IMR-90 (cell line): ENCODE data around the gene SEL1L3. TPM values are rescaled to one million over a fixed set of nuclear protein-coding genes. Genes with fewer than 3 reads are reported as not detected.

Source experiments
- ATAC-seq: fragments of 200-7000 bp; cut with Tn5 transposase; 2 replicates; pipeline ENCODE4 v1.9.1; 2020; ENCODE audit warnings: low read depth, mild to moderate bottlenecking, moderate library complexity
- BruUV-seq: library from RNA; stranded (reverse); fragments of 400-500 nt; replicated peaks from 2 replicates; lab custom pipeline; 2021; lab: Mats Ljungman, UMichigan
- CTCF ChIA-PET: fragments of 300-600 bp; formaldehyde crosslinking; extraction: SDS; loops from one replicate; lab custom pipeline; 2021; ENCODE audit warnings: antibody characterized with exemption; lab: Yijun Ruan, JAX
- POLR2A ChIA-PET: fragments of 300-600 bp; sonication (Branson Sonifier 250); formaldehyde crosslinking; loops from one replicate; lab custom pipeline; 2022; ENCODE audit warnings: antibody characterized with exemption; ENCODE audit not compliant: unreplicated experiment; lab: Charles Lee
- DNase-seq: peaks from one replicate; pipeline ENCODE4 v3.0.0; 2013
- H2AFZ ChIP-seq: replicated peaks from 2 replicates; pipeline ENCODE3; 2013; ENCODE audit warnings: low read length, mild to moderate bottlenecking; ENCODE audit not compliant: poor library complexity
- H2AK5ac ChIP-seq: 2 replicates; pipeline ENCODE4 v1.6.1; 2013; ENCODE audit warnings: low read depth, low read length, inconsistent platforms
- H2AK9ac ChIP-seq: replicated peaks from 2 replicates; pipeline ENCODE3; 2013; ENCODE audit warnings: mild to moderate bottlenecking, low read depth, low read length, moderate library complexity; ENCODE audit not compliant: poor library complexity
- H2BK120ac ChIP-seq: 2 replicates; pipeline ENCODE4 v1.6.1; 2013; ENCODE audit warnings: low read depth, low read length, inconsistent platforms
- H2BK15ac ChIP-seq: 3 replicates; pipeline ENCODE4 v1.6.1; 2013; ENCODE audit warnings: low read depth, low read length, inconsistent platforms
- H2BK20ac ChIP-seq: 2 replicates; pipeline ENCODE4 v1.6.1; 2013; ENCODE audit warnings: low read depth, mild to moderate bottlenecking, inconsistent platforms, low read length, moderate library complexity
- H2BK5ac ChIP-seq: 2 replicates; pipeline ENCODE4 v1.6.1; 2013; ENCODE audit warnings: mild to moderate bottlenecking, low read depth, low read length, inconsistent platforms; ENCODE audit not compliant: poor library complexity, severe bottlenecking
- H3K14ac ChIP-seq: replicated peaks from 2 replicates; pipeline ENCODE4 v1.6.1; 2013; ENCODE audit warnings: low read depth, low read length, inconsistent platforms
- H3K18ac ChIP-seq: 2 replicates; pipeline ENCODE4 v1.6.1; 2013; ENCODE audit warnings: low read depth, low read length, control low read depth
- H3K23ac ChIP-seq: 2 replicates; pipeline ENCODE4 v1.6.1; 2013; ENCODE audit warnings: low read depth, low read length, inconsistent platforms
- H3K27ac ChIP-seq: 2 replicates; pipeline ENCODE4 v1.5.1; 2013; ENCODE audit warnings: mild to moderate bottlenecking, control low read depth, low read length; ENCODE audit not compliant: insufficient read depth
- H3K27me3 ChIP-seq: 2 replicates; pipeline ENCODE4 v1.6.1; 2013; ENCODE audit warnings: low read length; ENCODE audit not compliant: control insufficient read depth, insufficient read depth
- H3K36me3 ChIP-seq: 2 replicates; pipeline ENCODE4 v1.6.1; 2013; ENCODE audit warnings: low read length, mixed read lengths; ENCODE audit not compliant: control insufficient read depth, insufficient read depth
- H3K4ac ChIP-seq: 2 replicates; pipeline ENCODE4 v1.6.1; 2013; ENCODE audit warnings: low read depth, low read length, inconsistent platforms
- H3K4me1 ChIP-seq: 2 replicates; pipeline ENCODE4 v1.6.1; 2013; ENCODE audit warnings: low read length, mixed read lengths; ENCODE audit not compliant: control insufficient read depth, insufficient read depth
- H3K4me2 ChIP-seq: 2 replicates; pipeline ENCODE4 v1.6.1; 2013; ENCODE audit warnings: low read depth, mild to moderate bottlenecking, control low read depth, low read length, moderate library complexity
- H3K4me3 ChIP-seq: 2 replicates; pipeline ENCODE4 v1.5.1; 2013; ENCODE audit warnings: low read depth, mild to moderate bottlenecking, control low read depth, low read length, moderate library complexity; ENCODE audit not compliant: insufficient read depth
- H3K56ac ChIP-seq: 2 replicates; pipeline ENCODE4 v1.6.1; 2013; ENCODE audit warnings: low read length, inconsistent platforms; ENCODE audit not compliant: insufficient read depth; ENCODE audit errors: extremely low read depth
- H3K79me1 ChIP-seq, 2 experiments: 2 replicates each; pipeline ENCODE4 v1.6.1; 2013; ENCODE audit warnings: low read length in 2 of 2, inconsistent platforms in 1 of 2, low read depth in 1 of 2
- H3K9ac ChIP-seq: 2 replicates; pipeline ENCODE4 v1.6.1; 2013; ENCODE audit warnings: low read depth, low read length, control low read depth
- H3K9me1 ChIP-seq: 2 replicates; pipeline ENCODE4 v1.6.1; 2013; ENCODE audit warnings: low read length, inconsistent platforms; ENCODE audit not compliant: insufficient read depth
- H3K9me3 ChIP-seq: 2 replicates; pipeline ENCODE4 v1.6.1; 2013; ENCODE audit warnings: low read length; ENCODE audit not compliant: control insufficient read depth, insufficient read depth
- H4K20me1 ChIP-seq: 2 replicates; pipeline ENCODE4 v1.6.1; 2013; ENCODE audit warnings: low read length, inconsistent platforms; ENCODE audit not compliant: insufficient read depth
- H4K5ac ChIP-seq: 2 replicates; pipeline ENCODE4 v1.6.1; 2013; ENCODE audit warnings: mild to moderate bottlenecking, low read depth, low read length, control low read depth
- H4K8ac ChIP-seq, 2 experiments: 2 replicates each; pipeline ENCODE4 v1.6.1; 2013; ENCODE audit warnings: low read depth in 2 of 2, low read length in 2 of 2, control low read depth in 1 of 2, inconsistent platforms in 1 of 2
- H4K91ac ChIP-seq: 2 replicates; pipeline ENCODE4 v1.6.1; 2013; ENCODE audit warnings: low read depth, low read length, inconsistent platforms; ENCODE audit not compliant: insufficient read depth
- NFE2L2 ChIP-seq: fragments of 150-350 bp; IDR thresholded peaks from 2 replicates; pipeline ENCODE4 v1.6.1; 2016; ENCODE audit warnings: low read depth, mild to moderate bottlenecking, low read length
- POLR2A ChIP-seq: IDR thresholded peaks from 2 replicates; pipeline ENCODE4 v1.6.1; 2012; ENCODE audit warnings: mild to moderate bottlenecking, low read depth, low read length
- RFX5 ChIP-seq: IDR thresholded peaks from 2 replicates; pipeline ENCODE4 v1.8.0; 2012; ENCODE audit warnings: low read depth, mild to moderate bottlenecking, low read length, moderate library complexity
- SMC3 ChIP-seq: fragments of 150-350 bp; IDR thresholded peaks from 2 replicates; pipeline ENCODE4 v1.6.1; 2016; ENCODE audit warnings: low read depth, mild to moderate bottlenecking, antibody characterized with exemption, low read length, moderate library complexity
- WGBS, 2 experiments: methylation state at CpG; one replicate each; pipeline versions ENCODE4 v1.1.5 to v1.1.7; 2013; ENCODE audit warnings: missing lambda C conversion rate in 2 of 2; ENCODE audit not compliant: insufficient read length in 1 of 2; ENCODE audit errors: extremely low coverage in 2 of 2; 5-methylcytosine and 5-hydroxymethylcytosine counted together
- dilution Hi-C: fragments of 300-500 bp; cut with HindIII; formaldehyde crosslinking; loops from one replicate; pipeline ENCODE4 v1.14.3; 2018; ENCODE audit warnings: low sequenced_read_pairs; ENCODE audit not compliant: unreplicated experiment
- in situ Hi-C: fragments of 300-500 bp; cut with MboI; formaldehyde crosslinking; loops from 3 replicates; pipeline ENCODE4 v1.14.3; 2019; ENCODE audit warnings: low sequenced_read_pairs, inconsistent platforms, mixed read lengths
- intact Hi-C: fragments of 100-400 bp; cut with micrococcal nuclease; formaldehyde crosslinking; loops from 2 replicates; pipeline ENCODE4 v1.10.0; 2022
- polyA plus RNA-seq, 3 experiments: library from polyadenylated mRNA; depleted of rRNA; stranded (reverse); fragments of >200 nt; gene quantifications; 2 replicates each; pipeline ENCODE4 v1.2.3, GENCODE V29; 2012; ENCODE audit warnings: low replicate concordance in 1 of 3
- total RNA-seq: library from RNA; depleted of rRNA; stranded (reverse); fragments of >200 nt; gene quantifications from 2 replicates; pipeline ENCODE4 v1.2.3, GENCODE V29; 2012
- TF ChIP-seq, protein P1 (sequence below): conservative IDR thresholded peaks from 2 replicates; pipeline ENCODE4 v1.5.1; 2012; ENCODE audit warnings: mild to moderate bottlenecking, low read depth, low read length, improper control_type of control experiment
- TF ChIP-seq, protein P2 (sequence below): fragments of 150-350 bp; IDR thresholded peaks from 2 replicates; pipeline ENCODE4 v1.6.1; 2017; ENCODE audit warnings: mild to moderate bottlenecking, antibody characterized with exemption, low read length, low read depth

Gene SEL1L3
- total and polyA plus RNA-seq, 2 of the 4 experiments (the other 2 are of a cell fraction): 16.4 to 43.7 TPM

DNA sequence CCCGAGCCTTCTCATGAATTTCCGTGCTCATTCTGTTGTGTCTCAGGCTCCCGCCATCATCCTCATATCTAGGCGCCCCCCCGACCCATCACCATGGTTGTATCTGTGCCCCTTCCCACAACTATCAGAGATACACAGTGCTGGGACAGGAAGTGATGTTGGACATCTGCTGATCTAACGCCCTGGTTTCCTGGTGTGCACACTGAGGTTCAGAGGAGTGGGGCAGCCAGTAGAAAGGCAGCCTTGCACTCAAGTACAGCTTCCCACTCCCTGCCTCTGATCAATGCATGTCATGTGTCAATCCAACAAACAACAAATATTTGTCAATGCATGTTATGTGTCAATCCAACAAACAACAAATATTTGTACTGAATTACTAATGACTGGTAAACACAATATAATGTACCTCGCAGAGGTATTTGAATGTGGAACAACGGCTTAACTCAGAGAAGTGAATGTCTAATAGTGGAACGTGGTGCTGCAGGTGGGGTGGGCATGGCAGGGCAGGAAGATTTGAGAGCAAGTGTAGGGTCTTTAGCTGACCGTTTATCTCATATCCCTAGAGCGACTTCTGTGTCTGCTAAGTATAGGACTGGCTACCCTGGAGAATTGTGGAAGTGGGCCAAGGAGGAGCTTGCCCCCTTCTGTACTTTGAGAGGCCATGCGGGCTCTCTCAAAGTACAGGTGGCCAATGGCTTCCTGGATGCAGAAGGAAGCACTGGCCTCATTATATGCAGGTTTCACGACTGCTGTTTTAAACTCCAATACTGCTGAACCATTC is 10.3 kb upstream of the SEL1L3 start (continued):
- no peak for TF ChIP-seq NFE2L2

DNA sequence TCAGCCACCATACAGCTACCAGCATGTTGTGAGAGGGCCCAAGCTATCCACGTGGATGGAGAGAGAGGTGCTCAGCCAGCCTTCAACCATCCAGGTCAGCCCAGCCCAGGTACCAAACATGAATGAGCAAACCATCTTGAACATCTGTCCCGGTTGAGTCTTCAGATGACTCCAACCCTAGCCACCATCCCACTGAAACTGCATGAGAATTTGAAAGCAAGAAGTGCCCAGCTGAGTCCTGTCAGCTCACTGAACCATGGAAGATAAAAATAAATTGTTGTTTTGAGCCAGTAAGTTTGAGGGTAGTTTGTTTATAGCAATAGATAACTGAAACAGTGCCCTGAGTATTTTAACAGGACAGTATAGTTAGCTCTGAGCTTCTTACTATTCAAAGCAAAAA is 7.3 kb upstream of the SEL1L3 start:
- Histone ChIP-seq H2BK20ac (no peak overlapping the region), H3K18ac (no peak overlapping the region), H2BK15ac (no peak overlapping the region), H4K8ac (no peak overlapping the region), H3K4me2 (no peak overlapping the region), H2BK5ac (no peak overlapping the region), H3K27me3 (no peaks in the 10 kb centered on the region), H4K5ac (no peak overlapping the region), H3K4ac (no peak overlapping the region), H3K4me1 (no peaks in the 10 kb centered on the region), H4K20me1 (no peaks in the 10 kb centered on the region), H3K14ac (no peak overlapping the region), H3K36me3 (no peaks in the 10 kb centered on the region), H3K9me1 (no peaks in the 10 kb centered on the region), H3K4me3 (no peak overlapping the region), H4K91ac (no peak overlapping the region), H2AK9ac (no peak overlapping the region), H3K23ac (no peak overlapping the region; the same call in 1 of the 2 replicates), H3K9me3 (no peaks in the 10 kb centered on the region), H2AK5ac (no peak overlapping the region), H3K56ac (no peak overlapping the region), H2AFZ (no peak overlapping the region), H2BK120ac (no peak overlapping the region), H3K9ac (no peak overlapping the region), H3K79me1 (no peaks in the 10 kb centered on the region), H3K27ac (no peak overlapping the region)
- intact Hi-C loops: no loop called here
- dilution Hi-C loops: no loop called here
- ATAC-seq (no peak), DNase-seq (no peak)
- POLR2A ChIA-PET: no interaction called here
- CTCF ChIA-PET: interaction anchor here (1.2 kb wide), 1 partner anchor 102 kb away, joined by 5 read pairs; no protein-coding TSS in a partner anchor
- no TSS peak for BruUV-seq
- no peak for TF ChIP-seq POLR2A
- TF ChIP-seq, protein P1, sequence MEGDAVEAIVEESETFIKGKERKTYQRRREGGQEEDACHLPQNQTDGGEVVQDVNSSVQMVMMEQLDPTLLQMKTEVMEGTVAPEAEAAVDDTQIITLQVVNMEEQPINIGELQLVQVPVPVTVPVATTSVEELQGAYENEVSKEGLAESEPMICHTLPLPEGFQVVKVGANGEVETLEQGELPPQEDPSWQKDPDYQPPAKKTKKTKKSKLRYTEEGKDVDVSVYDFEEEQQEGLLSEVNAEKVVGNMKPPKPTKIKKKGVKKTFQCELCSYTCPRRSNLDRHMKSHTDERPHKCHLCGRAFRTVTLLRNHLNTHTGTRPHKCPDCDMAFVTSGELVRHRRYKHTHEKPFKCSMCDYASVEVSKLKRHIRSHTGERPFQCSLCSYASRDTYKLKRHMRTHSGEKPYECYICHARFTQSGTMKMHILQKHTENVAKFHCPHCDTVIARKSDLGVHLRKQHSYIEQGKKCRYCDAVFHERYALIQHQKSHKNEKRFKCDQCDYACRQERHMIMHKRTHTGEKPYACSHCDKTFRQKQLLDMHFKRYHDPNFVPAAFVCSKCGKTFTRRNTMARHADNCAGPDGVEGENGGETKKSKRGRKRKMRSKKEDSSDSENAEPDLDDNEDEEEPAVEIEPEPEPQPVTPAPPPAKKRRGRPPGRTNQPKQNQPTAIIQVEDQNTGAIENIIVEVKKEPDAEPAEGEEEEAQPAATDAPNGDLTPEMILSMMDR: no peak
- no peak for TF ChIP-seq SMC3
- TF ChIP-seq, protein P2, sequence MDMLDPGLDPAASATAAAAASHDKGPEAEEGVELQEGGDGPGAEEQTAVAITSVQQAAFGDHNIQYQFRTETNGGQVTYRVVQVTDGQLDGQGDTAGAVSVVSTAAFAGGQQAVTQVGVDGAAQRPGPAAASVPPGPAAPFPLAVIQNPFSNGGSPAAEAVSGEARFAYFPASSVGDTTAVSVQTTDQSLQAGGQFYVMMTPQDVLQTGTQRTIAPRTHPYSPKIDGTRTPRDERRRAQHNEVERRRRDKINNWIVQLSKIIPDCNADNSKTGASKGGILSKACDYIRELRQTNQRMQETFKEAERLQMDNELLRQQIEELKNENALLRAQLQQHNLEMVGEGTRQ: no peak
- no peak for TF ChIP-seq RFX5
- WGBS, 2 experiments: no CpG with 5 or more reads among the region's 2 CpGs
- in situ Hi-C loops: no loop called here
